Measurements from ENCODE around the gene COPS6. TPM values are rescaled to one million over a fixed set of nuclear protein-coding genes. Genes with fewer than 3 reads are reported as not detected.

COPS6 gene
- total RNA-seq, 4 donors from 2014 or later = 40.7 to 83.6 (median 62.9) TPM

DNA sequence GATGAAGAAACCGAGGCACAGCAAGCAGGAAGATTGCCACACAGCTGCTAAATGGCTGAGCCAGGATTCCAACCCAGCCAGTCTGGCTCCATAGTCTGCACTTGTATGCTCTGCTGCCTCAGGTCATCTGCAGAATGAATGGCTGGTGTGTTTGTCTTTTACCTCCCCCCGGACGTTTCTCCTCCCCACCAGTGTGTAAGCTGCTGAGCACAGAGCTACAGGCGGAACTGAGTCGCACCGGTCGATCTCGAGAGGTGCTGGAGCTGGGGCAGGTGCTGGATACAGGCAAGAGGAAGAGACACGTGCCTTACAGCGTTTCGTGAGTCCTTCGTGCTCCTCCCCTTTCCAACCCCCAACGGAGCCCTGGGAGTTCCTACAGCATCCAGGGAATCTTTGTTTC lies 33.3 kb downstream of the COPS6 start:
- Histone ChIP-seq H3K27ac (no peak overlapping the region), H3K4me1 (peaks cover 0 to 67% (median 23%) of the 10 kb centered on the region in 3 donors), H3K9me3 (no peaks in the 10 kb centered on the region), H3K4me3 (no peak overlapping the region), H3K36me3 (peaks cover 0 to 27% of the 10 kb centered on the region in 2 donors), H3K27me3 (no peaks in the 10 kb centered on the region)
- ATAC-seq = no peak
- TF ChIP-seq CTCF (IDR thresholded peaks at IDR 0.05) (no peak), POLR2AphosphoS5 (IDR thresholded peaks at IDR 0.05) (no peak), POLR2A (IDR thresholded peaks at IDR 0.05) (no peak), EP300 (IDR thresholded peaks at IDR 0.05) (no peak)
- WGBS, 2 donors (ENCODE audit: low coverage in 1 of 2) = 72% methylated on average over 13 of the region's 13 CpGs; no CpG with 5 or more reads in 1 of the 2 donors

- TF ChIP-seq CTCF (IDR thresholded peaks at IDR 0.05) (no peak), POLR2AphosphoS5 (IDR thresholded peaks at IDR 0.05) (no peak), POLR2A (IDR thresholded peaks at IDR 0.05) (no peak), EP300 (IDR thresholded peaks at IDR 0.05) (no peak)
- H3K9me3 ChIP-seq = no peaks in the 10 kb centered on the region
- WGBS, 2 donors (ENCODE audit: low coverage in 1 of 2) = 100% methylated on average over 1 of the region's 1 CpG; no CpG with 5 or more reads in 1 of the 2 donors
- peaks cover 0 to 68% (median 23%) of the 10 kb centered on the region in 3 donors for H3K4me1 ChIP-seq
- H3K4me3 ChIP-seq = no peak overlapping the region
- peaks cover 0 to 27% of the 10 kb centered on the region in 2 donors for H3K36me3 ChIP-seq
- ATAC-seq = no peak
- no peak overlapping the region for H3K27ac ChIP-seq
- H3K27me3 ChIP-seq = no peaks in the 10 kb centered on the region
Observed at GRCh38 chr7:100122568-100122967, 33.8 kb downstream of the COPS6 start.

DNA sequence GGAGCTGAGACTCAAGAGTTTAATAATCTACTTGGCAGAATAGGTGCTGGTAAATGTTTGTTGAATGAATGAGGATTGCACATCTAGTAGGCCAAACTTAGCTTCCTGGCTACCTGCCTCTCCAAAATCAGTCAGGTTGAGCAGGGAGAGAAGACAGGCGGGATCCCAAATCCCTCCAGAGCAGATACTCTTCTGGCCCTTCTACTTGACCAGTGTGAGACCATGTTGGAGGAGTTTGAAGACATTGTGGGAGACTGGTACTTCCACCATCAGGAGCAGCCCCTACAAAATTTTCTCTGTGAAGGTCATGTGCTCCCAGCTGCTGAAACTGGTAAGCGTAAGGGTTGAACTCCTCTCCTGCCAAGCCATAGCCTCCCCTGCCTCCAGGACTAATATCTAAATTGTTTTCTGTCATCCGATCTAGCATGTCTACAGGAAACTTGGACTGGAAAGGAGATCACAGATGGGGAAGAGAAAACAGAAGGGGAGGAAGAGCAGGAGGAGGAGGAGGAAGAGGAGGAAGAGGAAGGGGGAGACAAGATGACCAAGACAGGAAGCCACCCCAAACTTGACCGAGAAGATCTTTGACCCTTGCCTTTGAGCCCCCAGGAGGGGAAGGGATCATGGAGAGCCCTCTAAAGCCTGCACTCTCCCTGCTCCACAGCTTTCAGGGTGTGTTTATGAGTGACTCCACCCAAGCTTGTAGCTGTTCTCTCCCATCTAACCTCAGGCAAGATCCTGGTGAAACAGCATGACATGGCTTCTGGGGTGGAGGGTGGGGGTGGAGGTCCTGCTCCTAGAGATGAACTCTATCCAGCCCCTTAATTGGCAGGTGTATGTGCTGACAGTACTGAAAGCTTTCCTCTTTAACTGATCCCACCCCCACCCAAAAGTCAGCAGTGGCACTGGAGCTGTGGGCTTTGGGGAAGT lies 35.8 kb downstream of the COPS6 start:
- Histone ChIP-seq H3K4me3 (no peak overlapping the region), H3K36me3 (peaks cover 0 to 27% of the 10 kb centered on the region in 2 donors), H3K9me3 (no peaks in the 10 kb centered on the region), H3K27me3 (no peaks in the 10 kb centered on the region), H3K27ac (peak overlapping the region in 1 of 4 donors; percentile 98), H3K4me1 (peaks cover 0 to 67% (median 23%) of the 10 kb centered on the region in 3 donors)
- ATAC-seq = no peak
- WGBS, 2 donors (ENCODE audit: low coverage in 1 of 2) = 61 to 100% methylated on average over 1 to 4 of the region's 4 CpGs
- TF ChIP-seq EP300 (IDR thresholded peaks at IDR 0.05) = no peak
- TF ChIP-seq CTCF (IDR thresholded peaks at IDR 0.05) = no peak
- TF ChIP-seq POLR2A (IDR thresholded peaks at IDR 0.05) = no peak

DNA sequence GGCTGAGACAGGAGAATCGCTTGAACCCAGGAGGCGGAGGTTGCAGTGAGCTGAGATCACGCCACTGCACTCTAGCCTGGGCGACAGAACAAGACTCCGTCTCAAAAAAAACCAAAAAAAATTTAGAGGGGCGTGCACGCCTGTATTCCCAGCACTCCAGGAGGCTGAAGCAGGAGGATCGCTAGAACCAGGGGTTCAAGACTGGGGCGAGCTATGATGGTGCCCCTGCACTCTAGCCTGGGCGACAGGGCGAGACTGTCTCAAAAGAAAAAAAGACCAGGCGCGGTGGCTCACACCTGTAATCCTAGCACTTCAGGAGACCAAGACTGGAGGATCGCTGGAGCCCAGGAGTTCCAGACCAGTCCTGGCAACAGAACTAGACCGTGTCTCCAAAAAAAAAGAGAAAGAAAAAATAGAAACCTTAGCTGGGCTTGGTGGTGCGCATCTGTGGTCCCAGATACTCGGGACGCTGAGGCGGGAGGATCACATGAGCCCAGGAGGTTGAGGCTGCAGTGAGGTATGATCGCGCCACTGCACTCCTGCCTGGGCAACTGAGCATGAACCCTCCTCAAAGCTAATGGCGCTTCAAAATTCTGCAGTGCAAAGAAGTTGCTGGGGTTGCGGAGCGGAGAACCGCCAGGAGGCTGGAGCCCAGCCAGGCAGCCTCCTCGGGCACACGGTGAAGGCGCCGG lies 37.6 kb downstream of the COPS6 start:
- no peak for ATAC-seq
- H3K4me3 ChIP-seq = peak overlapping the region; percentile 74 to 96
- H3K36me3 ChIP-seq = peaks cover 0 to 27% of the 10 kb centered on the region in 2 donors
- peak overlapping the region; percentile 87 to 98 (median 96) for H3K27ac ChIP-seq
- 6 to 8% methylated on average over 18 to 21 of the region's 29 CpGs for WGBS, 2 donors (ENCODE audit: low coverage in 1 of 2)
- H3K9me3 ChIP-seq = no peaks in the 10 kb centered on the region
- TF ChIP-seq EP300 (IDR thresholded peaks at IDR 0.05) (no peak), CTCF (IDR thresholded peaks at IDR 0.05) (peak in 2 of 4 experiments; percentile 16 to 18), POLR2AphosphoS5 (IDR thresholded peaks at IDR 0.05) (no peak), POLR2A (IDR thresholded peaks at IDR 0.05) (no peak)
- H3K27me3 ChIP-seq = no peaks in the 10 kb centered on the region
- H3K4me1 ChIP-seq = peaks cover 0 to 61% (median 17%) of the 10 kb centered on the region in 3 donors
